Urothelium cell line (cell line): ENCODE data around the gene SLC25A23.
A peak's percentile ranks its signal among the peaks of the same experiment; 100 is the strongest.
"Not testable (repeated sequence)": the region's sequence is repeated elsewhere in the genome, so short reads cannot be mapped to it uniquely, and the experiment has no call there.

Source experiments
- DNase-seq: peaks from one replicate; pipeline ENCODE4 v3.0.0; 2011; ENCODE audit warnings: low spot score, mixed read lengths
- FAIRE-seq: peaks from 2 replicates; lab custom pipeline; 2011; peaks lifted over from hg19 to GRCh38; lab: Jason Lieb, UNC

Gene SLC25A23

GRCh38 chr19:6459262-6460098 is at the start of gene SLC25A23:
Gene SLC25A23, minus strand, starts transcription at chr19:6459792. Its CDS starts 164 bp downstream, at chr19:6459628.
- peak; percentile 9 for FAIRE-seq

DNA sequence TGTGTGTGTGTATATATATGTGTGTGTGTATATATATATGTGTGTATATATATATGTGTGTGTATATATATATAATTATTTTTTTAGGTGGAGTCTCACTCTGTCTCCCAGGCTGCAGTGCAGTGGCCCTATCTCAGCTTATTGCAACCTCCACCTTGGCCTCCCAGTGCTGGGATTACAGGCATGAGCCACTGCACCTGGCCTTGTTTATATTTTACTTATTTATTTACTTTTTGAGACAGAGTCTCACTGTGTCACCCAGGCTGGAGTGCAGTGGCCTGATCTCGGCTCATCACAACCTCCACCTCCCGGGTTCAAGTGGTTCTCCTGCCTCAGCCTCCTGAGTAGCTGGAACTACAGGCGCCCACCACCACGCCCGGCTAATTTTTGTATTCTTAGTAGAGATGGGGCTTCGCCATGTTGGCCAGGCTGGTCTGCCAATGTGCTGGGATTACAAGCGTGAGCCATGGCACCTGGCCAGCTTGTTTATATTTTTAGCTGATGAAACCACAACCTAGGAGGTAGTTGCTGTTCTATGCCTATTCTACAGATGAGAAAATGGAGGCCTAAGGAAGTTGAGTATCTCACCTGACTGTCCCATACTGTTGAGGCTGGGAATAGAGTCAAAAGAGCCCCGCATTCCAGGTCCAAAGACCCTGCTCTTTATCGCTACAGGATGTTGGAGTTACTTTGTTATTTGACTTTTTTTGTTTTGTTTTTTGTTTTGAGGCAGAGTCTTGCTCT is 48.6 kb upstream of the SLC25A23 start:
- FAIRE-seq: not testable (repeated sequence)

More at GRCh38 chr19:6459262-6460098, at the start of gene SLC25A23:
- peak; percentile 79 for DNase-seq

DNA sequence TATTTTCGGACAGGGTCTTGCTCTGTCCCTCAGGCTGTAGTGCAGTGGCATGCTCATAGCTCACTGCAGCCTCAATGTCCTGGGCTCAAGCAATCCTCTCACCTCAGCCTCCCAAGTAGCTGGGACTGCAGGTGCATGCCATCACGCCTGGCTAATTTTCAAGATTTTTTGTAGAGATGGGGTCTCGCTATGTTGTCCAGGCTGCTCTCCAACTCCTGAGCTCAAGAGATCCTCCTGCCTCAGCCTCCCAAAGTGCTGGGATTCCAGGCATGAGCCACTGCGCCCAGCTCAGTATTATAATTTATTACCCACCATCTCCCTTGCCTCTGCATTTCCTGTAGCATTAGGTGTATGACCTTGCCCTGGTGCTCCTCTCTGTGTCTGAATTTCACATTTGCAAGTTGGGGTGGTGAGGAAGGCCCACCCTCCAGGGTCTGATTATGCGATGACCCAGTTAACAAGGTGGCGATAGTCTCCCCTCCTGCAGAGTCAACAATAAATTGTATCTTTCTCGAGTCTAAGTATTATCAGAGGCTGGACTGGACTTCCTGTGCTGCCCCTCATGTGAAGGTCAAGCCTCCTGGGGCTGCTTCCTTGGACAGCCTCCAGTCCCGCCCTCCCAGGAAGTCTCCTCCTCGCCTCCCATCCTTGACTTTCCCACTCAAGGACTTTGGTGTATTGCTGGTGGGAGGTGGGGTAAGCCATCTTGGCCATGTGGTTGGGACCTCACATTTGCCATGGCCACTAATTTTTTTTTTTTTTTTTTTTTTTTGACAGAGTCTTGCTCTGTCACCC is 44.0 kb upstream of the SLC25A23 start:
- FAIRE-seq: no peak
- DNase-seq: no peak

More for the DNA sequence above, 48.6 kb upstream of the SLC25A23 start:
- DNase-seq: not testable (repeated sequence)

- no peak for FAIRE-seq
- DNase-seq: peak; percentile 65
Measured at GRCh38 chr19:6501740-6502648, 42.4 kb upstream of the SLC25A23 start, which contains the start of gene TUBB4A. Gene TUBB4A, minus strand, starts transcription at chr19:6502309. Its CDS starts 97 bp downstream, at chr19:6502212.

DNA sequence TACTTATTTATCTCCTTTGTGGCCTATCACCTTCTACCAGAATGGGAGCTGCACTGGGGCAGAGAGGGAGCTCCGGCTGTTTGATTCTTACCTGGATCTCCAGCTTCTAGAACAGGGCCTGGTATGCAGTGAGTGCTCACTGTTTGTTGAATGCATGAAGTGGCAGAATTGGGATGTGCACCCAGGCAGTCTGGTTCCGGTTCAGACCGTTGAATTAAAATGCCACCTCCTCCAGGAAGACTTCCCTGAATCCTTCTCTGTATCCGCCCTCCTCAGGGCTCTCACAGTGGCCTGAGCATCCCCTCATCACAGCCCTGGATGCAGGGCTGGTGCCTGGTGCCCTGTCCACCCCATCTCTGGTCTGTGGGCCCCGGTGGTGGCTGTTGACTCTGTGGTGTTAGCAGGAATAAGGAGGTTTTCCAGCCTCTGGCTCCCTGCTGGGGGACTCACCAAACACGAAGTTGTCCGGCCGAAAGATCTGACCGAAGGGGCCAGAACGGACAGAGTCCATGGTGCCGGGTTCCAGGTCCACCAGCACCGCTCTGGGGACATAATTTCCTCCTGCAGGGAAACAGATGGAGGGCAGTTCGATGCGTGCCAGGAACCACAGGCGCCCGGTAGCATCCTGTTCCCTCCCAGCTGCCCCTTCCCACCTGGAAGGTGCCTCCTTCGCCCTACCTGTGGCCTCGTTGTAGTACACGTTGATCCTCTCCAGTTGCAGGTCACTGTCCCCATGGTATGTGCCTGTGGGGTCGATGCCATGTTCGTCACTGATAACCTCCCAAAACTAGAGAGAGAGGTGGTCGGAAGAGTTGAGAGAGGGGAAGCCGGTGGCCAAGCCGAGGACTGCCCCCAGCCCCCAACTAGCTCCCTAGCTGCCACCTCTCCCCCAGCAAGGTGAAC is 41.5 kb upstream of the SLC25A23 start:
- FAIRE-seq (no peak), DNase-seq (no peak)

DNA sequence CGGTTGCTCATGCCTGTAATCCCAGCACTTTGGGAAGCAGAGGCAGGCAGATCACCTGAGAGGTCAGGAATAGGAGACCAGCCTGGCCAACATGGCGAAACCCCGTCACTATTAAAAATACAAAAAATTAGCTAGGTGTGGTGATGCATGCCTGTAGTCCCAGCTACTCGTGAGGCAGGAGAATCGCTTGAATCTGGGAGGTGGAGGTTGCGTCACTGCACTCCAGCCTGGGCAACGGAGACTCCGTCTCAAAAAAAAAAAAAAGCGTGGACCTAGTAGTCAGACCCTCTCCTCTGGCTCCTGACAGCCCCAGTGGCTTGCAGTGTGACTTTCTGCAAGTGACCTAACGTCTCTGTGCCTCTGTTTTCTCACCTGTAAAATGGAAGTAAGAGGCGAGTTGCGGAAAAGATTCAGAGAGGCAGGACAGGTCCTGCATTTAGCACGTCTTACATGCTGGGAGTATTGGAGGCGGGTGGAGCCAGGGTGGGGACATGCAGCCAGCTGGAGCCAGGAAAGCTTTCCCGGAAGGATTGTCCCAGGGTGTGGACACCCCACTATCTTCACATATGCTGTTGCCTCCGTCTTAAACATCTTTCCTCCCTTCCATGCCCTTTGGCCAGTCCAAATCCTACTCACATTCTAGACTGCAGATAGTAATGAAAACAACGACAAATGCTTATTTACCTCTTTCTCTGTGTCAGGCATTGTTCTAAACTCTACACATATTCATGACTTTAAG is 39.6 kb upstream of the SLC25A23 start:
- DNase-seq: no peak
- FAIRE-seq: no peak

DNA sequence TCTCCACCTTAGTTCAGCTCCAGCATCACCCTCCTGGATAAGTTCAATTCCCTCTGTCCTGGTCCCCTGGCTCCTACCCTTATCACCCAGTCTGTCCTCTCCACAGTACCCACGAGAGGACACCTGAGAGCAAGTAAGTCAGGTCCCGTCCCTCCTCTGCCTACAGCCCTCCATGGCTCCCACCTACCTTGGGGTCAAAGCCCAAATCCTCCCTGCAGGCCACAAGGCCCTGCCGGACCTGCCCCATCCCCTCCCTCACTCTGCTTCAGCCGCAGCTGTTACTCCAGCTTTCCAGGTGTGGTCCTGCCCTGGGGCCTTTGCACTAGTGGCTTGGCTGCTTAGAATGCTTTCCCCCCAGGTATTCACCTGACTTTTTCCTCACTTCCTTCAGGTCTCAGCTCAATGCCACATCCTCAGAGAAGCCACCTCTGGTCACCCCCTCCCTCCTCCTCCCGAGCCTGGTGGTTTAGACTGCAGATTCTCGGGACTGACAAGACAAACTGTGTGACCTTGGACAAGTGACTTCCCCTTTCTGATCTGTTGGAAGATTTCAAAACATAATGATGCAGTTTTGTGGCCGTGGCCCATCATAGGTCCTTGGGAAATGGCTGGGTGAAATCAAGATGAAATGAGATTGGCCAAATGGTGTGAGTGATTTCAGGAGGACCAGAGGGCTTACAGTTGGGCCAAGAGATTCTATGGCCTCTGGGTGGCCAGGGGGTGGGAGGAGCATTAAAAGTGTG is 38.9 kb upstream of the SLC25A23 start:
- FAIRE-seq (no peak), DNase-seq (no peak)

DNA sequence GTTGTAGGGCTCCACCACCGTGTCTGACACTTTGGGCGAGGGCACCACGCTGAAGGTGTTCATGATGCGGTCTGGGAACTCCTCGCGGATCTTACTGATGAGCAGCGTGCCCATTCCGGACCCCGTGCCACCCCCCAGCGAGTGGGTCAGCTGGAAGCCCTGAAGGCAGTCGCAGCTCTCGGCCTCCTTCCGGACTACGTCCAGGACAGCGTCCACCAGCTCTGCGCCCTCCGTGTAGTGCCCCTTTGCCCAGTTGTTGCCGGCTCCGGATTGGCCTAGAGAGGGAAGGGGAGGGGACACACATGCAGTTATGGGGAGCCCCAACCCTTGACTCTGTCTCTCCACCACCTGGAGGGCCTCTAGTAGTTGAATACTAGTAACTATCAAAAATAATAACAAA is 36.4 kb upstream of the SLC25A23 start:
- FAIRE-seq (no peak), DNase-seq (no peak)

- DNase-seq (no peak), FAIRE-seq (no peak)
Measured at GRCh38 chr19:6494438-6495036, 34.9 kb upstream of the SLC25A23 start.

- FAIRE-seq: no peak
- no peak for DNase-seq
Measured at GRCh38 chr19:6491802-6492592, 32.4 kb upstream of the SLC25A23 start.

DNA sequence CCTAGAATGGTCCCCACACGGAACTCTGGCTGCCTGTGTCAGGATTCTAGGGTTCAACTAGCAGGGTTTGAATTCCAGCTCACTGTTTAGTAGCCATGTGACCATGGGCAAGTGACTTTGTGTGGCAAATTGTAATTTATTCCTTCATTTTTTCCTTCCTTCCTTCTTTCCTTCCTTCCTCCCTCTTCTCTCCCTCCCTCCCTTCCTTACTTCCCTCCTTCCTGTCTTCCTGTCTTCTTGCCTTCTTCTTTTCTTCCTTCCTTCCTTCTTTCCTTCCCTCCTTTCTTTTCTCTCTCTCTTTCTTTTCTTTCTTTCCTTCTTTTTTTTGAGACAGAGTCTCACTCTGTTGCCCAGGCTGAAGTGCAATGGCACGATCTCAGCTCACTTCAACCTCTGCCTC is 30.5 kb upstream of the SLC25A23 start:
- DNase-seq (no peak), FAIRE-seq (no peak)

DNA sequence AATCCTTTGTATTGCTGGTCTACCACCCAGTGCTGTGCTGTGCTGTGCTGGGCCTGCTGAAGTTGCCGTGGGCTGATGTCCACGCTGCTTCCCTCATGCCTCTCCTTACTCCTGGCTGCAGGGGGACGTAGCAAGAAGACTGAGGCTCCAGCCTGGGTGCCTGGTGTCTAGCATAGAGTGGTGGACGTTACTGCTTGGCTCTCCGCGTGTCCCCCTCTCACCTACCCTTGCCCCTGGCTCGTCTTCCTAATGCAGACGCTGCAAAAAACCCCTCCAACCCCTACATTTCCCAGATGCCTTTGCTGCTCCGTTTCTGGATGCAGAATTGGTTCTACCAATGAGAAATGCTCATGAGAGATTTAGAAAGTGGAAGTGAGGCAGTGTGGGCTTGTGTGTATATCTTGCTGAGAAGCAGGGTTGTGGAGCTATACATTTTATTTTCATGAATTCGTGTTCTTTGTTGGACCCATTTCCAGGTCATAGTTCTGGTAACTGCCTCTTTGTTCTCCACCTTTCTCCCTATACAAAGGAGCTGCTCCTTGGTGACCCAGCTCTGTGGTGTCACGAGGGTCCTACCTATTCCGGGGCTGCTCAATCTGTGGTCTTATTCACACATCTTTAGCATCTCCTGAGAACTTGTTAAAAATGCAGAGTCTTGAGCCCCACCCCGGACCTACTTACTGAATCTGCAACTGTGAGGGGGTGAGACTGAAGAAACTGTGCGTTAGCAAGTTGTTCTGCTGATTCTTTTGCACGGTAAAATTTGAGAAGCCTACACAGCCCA is 29.9 kb upstream of the SLC25A23 start:
- DNase-seq: no peak

DNA sequence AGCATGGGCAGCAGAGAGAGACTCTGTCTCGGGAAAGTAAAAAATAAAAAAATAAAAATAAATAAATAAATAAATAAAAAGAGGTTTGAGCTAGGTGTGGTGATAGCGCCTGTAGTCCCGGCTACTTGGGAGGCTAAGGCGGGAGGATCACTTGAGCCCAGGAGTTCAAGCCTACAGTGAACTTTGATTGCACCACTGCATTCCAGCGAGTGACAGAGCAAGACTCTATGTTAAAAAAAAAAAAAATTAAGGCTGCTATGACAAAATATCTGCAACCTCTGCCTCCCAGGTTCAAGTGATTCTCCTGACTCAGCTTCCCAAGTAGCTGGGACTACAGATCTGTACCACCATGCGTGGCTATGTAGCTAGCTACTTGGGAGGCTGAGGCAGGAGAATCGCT is 25.2 kb upstream of the SLC25A23 start:
- FAIRE-seq (no peak), DNase-seq (no peak)

More for the DNA sequence above, 29.9 kb upstream of the SLC25A23 start:
- FAIRE-seq: no peak

GRCh38 chr19:6484230-6484629 is 24.6 kb upstream of the SLC25A23 start:
- no peak for FAIRE-seq
- DNase-seq: no peak

DNA sequence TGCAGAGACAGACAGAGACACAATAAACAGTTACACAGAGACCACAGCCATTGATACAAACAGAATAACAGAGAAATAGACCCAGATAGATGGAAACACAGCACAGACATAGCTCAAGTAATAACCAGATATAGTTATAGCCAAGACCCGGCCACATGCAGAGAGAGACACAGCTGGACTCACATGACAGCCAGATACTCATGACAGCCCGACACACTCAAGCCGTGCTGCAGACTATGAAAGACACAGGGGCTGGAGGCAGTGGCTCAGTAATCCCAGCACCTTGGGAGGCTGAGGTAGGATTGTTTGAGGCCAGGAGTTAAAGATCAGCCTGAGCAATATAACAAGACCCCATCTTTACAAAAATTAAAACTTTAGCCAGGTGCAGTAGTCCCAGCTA is 23.6 kb upstream of the SLC25A23 start:
- DNase-seq (no peak), FAIRE-seq (no peak)

GRCh38 chr19:6482343-6482686 is 22.7 kb upstream of the SLC25A23 start:
- DNase-seq: no peak
- FAIRE-seq: no peak
